Rectal smooth muscle tissue (tissue), 1 donor: ENCODE results near the gene IRS2.
A peak's percentile ranks its signal among the peaks of the same experiment; 100 is the strongest.

Experiments used
- H3K27ac ChIP-seq: one replicate; pipeline ENCODE4 v1.7.0; 2013; ENCODE audit warnings: low read depth, low read length, inconsistent platforms
- H3K27me3 ChIP-seq: one replicate; pipeline ENCODE4 v1.7.0; 2013; ENCODE audit warnings: low read length; ENCODE audit not compliant: control insufficient read depth, insufficient read depth
- H3K36me3 ChIP-seq: one replicate; pipeline ENCODE4 v1.7.0; 2013; ENCODE audit warnings: low read length; ENCODE audit not compliant: control insufficient read depth, insufficient read depth
- H3K4me1 ChIP-seq: one replicate; pipeline ENCODE4 v1.7.0; 2013; ENCODE audit warnings: low read length; ENCODE audit not compliant: control insufficient read depth, insufficient read depth
- H3K4me3 ChIP-seq: one replicate; pipeline ENCODE4 v1.7.0; 2013; ENCODE audit warnings: low read length
- H3K9ac ChIP-seq: one replicate; pipeline ENCODE4 v1.7.0; 2013; ENCODE audit warnings: low read length

IRS2 gene

DNA sequence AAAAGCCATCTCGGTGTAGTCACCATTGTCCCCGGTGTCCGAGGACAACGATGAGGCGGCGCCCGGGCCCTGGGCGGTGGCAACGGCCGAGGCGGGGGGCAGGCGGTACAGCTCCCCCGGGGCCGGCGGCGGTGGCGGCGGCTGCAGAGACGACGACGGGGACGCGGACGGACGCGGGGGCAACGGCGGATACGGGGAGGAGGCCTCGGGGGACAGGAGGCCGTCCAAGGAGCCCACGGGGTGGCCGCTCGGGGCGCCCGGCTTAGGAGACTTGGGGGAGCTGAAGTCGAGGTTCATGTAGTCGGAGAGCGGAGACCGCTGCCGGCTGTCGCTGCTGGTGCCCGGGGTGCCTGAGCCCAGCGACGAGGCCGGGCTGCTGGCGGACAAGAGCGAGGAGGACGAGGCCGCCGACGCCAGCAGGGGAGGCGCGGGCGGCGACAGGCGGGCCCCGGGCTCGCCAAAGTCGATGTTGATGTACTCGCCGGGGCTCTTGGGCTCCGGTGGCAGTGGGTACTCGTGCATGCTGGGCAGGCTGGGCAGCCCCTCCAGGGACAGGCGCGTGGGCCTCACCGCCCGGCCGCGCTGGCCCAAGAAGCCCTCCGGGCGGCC is 3.5 kb downstream of the IRS2 start:
- Histone ChIP-seq H3K4me3 (no peak overlapping the region), H3K27me3 (no peaks in the 10 kb centered on the region), H3K36me3 (peaks cover 3% of the 10 kb centered on the region), H3K27ac (no peak overlapping the region), H3K4me1 (peaks cover 11% of the 10 kb centered on the region), H3K9ac (no peak overlapping the region)

DNA sequence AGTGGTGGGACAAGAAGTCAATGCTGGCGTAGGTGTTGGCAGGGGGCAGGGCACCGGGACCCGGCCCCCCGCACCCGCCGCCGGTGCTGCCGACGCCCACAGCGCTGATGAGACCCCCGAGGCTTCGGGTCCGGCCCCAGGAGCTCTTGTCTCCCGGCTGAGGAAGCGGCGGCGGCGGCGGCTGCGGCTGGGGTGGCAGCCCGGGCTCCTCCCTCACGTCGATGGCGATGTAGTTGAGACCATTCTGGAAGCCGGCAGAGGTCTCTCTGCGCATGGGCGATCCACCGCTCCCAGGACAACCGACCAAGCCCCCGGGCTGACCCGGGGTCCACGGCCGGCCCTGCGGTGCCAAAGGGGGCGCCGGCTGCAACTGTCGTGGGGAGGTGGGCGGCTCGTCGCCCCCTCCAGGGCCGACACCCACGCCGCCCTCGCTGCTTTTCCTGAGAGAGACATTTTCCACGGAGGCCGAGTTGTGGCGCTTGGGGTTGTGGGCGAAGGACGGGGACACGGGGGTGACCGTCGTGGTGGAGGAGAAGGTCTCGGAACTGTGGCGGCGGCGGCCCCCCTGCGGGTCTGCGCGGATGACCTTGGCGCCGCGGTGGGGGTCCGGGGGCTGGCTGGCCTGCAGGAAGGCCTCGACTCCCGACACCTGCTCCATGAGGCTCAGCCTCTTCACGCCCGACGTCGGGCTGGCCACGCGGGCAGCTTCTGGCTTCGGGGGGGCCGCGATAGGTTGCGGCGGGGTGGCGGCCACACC is 4.1 kb downstream of the IRS2 start:
- Histone ChIP-seq H3K27me3 (no peaks in the 10 kb centered on the region), H3K27ac (no peak overlapping the region), H3K4me3 (peak overlapping the region; percentile 54), H3K9ac (no peak overlapping the region), H3K36me3 (peaks cover 3% of the 10 kb centered on the region), H3K4me1 (peaks cover 16% of the 10 kb centered on the region)

DNA sequence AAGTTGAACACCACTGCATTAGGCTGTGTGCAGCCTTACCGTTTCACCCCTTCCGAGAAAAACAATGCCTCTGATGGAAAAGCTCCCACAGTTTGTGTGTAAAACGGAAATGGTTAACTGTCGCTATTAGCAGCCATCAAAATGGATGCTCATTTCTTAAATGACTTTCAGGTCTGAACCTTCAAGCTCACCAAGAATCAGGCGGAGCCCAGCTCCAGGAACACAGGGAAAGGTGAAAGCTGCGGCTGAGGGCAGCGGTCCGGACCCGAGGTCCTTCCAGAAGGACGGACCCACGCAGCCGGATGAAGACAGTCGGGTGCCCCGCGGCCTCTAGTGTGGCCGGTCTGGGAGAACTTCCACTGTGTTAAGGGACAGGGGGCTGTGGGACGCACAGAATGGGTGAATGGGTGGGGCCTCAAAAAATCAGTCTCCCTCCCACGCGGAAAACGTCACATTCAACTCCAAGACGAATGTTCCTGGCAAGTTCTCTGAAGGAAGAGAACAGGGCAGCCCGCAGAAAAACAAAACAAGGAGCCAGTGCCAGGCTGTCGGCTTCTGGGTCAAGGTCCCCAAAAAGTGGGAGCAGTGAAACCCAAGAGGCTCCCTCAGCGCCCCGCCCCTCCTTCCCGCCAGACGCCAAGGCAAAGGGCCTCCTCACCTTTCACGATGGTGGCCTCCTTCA is 4.9 kb downstream of the IRS2 start:
- Histone ChIP-seq H3K27ac (no peak overlapping the region), H3K9ac (no peak overlapping the region), H3K27me3 (no peaks in the 10 kb centered on the region), H3K4me1 (peaks cover 19% of the 10 kb centered on the region), H3K4me3 (peak overlapping the region; percentile 54), H3K36me3 (peaks cover 3% of the 10 kb centered on the region)

DNA sequence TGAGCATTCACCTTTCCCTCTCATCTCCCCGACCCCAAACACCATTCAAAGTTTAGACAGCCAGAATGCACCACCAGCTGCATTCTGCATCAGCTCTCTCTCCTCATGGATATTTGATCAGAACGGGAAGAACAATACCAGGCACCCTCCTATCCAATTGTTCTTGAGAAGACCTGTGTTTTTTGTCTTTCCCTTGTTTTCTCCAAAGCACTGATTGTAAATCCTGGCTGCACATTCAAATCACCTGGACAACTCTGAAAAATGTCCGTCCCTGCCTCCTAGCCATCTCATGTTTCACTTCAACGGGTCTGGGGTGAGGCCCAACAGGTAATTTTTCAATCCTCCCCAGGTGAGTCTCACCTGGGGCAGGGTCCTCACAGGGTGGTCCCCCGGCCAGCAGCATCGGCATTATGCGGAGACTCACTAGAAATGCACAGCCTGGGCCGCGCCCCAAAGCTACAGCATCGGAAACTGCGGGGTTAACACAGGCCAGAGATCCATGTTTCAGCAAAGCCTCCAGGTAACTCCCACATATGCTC is 5.5 kb downstream of the IRS2 start:
- no peak overlapping the region for H3K27ac ChIP-seq
- H3K9ac ChIP-seq, result no peak overlapping the region
- H3K36me3 ChIP-seq, result peaks cover 3% of the 10 kb centered on the region
- H3K27me3 ChIP-seq, result no peaks in the 10 kb centered on the region
- H3K4me1 ChIP-seq, result peaks cover 22% of the 10 kb centered on the region
- peak overlapping the region; percentile 54 for H3K4me3 ChIP-seq

DNA sequence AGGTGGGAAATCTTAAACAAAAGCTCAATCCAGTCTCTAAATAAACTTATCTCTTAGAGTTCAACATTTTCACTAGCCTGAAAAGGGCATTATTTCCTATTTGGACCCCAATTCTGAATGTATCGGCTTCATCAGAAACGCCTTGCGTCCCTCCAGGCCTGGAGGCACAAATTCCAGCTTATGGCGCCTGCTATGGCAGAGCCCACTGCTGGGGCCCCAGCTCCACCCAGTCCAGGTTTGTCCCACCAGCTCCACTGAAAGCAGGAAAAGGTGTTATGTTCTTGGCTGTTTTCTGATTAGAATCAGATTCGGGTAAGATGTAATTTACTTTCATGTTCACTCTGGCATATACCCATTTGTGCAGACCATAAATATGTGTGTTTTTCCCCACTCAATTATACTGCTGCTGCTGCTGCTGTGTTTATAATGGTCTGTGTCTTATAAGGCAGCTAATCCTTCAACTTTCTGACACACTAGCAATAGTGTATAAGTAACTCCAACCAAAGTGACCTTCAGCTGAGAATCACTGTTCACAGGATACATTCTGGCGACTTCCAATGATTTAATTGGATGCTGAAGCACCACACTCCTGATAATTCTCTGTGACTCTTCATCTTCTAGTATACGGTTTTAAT is 6.4 kb downstream of the IRS2 start:
- no peak overlapping the region for H3K9ac ChIP-seq
- H3K27ac ChIP-seq, result no peak overlapping the region
- H3K4me1 ChIP-seq, result peaks cover 22% of the 10 kb centered on the region
- no peaks in the 10 kb centered on the region for H3K27me3 ChIP-seq
- peaks cover 3% of the 10 kb centered on the region for H3K36me3 ChIP-seq
- H3K4me3 ChIP-seq, result peak overlapping the region; percentile 49

DNA sequence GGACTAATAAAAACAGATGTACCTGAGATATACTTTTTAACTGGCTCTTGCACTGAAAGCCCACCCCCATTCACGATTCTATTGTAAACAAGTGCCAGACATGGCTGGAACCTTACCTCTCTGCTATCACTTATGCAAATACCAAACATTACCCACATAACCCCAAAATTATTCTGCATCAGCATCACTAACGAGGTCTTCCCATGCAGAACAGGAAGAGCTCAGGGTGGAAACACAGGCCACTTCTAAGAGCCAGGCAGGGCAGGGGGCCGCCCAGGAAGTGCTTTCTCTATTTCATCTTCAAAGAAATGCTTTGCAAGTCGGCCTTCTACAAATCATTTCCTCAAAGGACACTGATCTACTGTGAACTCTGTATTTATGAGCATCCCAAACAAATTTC is 7.3 kb downstream of the IRS2 start:
- Histone ChIP-seq H3K27ac (no peak overlapping the region), H3K27me3 (no peaks in the 10 kb centered on the region), H3K4me3 (peak overlapping the region; percentile 14), H3K9ac (no peak overlapping the region), H3K4me1 (peaks cover 22% of the 10 kb centered on the region), H3K36me3 (peaks cover 3% of the 10 kb centered on the region)

DNA sequence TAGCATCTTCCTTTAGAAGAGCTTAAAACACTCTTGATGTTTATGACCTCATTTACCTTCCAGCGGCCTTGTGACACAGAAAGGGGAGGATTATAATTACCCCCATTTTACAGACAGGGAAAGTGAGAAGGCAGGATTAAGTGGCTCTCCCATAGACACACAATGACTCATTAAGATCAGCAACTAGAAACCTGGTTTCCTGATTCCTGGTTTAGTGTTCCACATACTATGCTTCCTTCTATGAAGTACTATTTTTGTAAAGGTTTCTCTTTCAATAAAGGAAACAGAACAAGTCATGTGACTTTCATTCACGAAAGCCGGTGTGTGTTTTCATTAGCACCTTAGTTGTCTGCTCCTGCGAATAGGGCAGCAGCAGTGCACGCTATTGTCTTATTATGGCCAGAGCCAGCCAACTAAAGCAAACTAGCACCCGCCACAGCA is 8.3 kb downstream of the IRS2 start:
- peaks cover 22% of the 10 kb centered on the region for H3K4me1 ChIP-seq
- H3K9ac ChIP-seq, result no peak overlapping the region
- H3K27me3 ChIP-seq, result no peaks in the 10 kb centered on the region
- H3K4me3 ChIP-seq, result no peak overlapping the region
- no peaks in the 10 kb centered on the region for H3K36me3 ChIP-seq
- no peak overlapping the region for H3K27ac ChIP-seq

DNA sequence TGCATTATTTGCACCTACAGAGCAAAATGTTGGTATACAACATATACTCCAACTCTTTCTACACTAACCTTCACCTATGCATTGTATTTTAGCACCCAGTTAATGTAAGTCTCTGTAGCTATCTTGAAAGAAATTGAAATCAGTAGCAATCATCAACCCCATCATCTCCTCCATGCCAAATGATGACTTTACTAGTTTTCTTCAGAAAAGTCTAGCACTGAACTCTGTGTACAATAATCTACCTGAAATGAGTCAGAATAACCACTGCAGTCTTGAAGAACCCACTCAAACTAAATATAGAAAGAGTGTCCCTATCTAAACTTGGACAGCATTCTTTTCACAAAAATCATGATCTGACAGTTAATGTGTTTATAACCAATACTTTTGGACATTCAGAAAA is 9.8 kb downstream of the IRS2 start:
- no peak overlapping the region for H3K9ac ChIP-seq
- H3K36me3 ChIP-seq, result no peaks in the 10 kb centered on the region
- H3K27ac ChIP-seq, result no peak overlapping the region
- H3K4me3 ChIP-seq, result no peak overlapping the region
- H3K27me3 ChIP-seq, result no peaks in the 10 kb centered on the region
- peaks cover 22% of the 10 kb centered on the region for H3K4me1 ChIP-seq

DNA sequence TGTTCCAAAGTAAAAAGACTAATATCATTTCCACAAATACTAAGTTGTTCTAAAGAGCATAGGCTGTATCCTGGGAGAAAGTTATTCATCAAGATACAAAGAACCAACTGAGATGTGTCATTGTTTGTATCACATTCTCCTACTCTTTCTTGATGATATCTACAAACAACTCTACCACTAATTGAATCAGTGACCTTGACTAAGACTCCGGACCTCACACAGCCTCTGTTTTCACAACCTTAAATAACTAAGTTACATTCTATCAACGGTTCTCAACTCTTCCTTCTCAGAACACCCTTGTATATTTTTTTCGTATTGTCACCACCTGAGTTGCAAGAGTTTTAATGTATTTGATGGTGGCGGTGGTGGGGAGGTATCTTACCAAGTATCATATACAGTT is 12.6 kb downstream of the IRS2 start:
- no peak overlapping the region for H3K27ac ChIP-seq
- H3K36me3 ChIP-seq, result peaks cover 6% of the 10 kb centered on the region
- H3K4me1 ChIP-seq, result peaks cover 14% of the 10 kb centered on the region
- H3K27me3 ChIP-seq, result no peaks in the 10 kb centered on the region
- no peak overlapping the region for H3K9ac ChIP-seq
- no peak overlapping the region for H3K4me3 ChIP-seq

DNA sequence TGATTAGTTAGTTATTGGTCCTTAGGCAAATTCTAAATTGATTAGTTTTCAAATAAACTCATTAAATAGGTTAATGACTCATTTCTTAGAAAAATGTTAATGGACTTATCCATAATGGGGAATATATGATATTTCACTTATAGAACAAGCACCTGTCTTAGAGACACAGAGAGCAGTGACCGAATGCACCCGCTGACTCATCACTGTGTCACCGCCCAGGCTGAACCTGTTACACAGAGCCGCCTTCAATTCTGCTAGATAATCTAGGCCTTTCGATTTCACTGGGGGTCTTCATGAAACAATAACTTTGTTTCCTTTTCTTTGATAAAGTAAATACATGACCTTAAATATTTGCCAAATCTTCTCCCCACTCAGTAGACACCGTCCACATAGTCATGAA is 13.1 kb downstream of the IRS2 start:
- Histone ChIP-seq H3K27ac (no peak overlapping the region), H3K4me1 (peaks cover 14% of the 10 kb centered on the region), H3K4me3 (no peak overlapping the region), H3K9ac (no peak overlapping the region), H3K36me3 (peaks cover 6% of the 10 kb centered on the region), H3K27me3 (no peaks in the 10 kb centered on the region)

DNA sequence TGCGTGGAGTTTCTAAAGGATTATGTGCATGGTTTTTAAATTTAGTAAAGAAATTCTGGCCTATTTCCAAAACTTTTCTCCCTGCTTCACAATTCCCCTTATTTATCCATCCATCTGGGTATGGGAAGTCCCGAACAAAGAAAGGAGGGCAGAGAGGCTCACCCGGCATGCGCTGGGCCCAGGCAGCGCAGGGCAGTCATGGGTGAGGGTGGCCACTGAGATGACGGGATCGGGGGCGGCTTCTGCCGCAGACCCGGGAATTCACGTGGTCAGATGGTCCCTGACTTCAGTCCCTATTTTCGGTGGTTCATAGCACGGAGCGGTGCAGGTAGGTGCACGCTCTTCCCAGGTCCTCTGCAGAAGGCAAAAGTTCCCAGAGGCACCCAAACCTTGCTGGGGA is 14.5 kb downstream of the IRS2 start:
- Histone ChIP-seq H3K9ac (no peak overlapping the region), H3K27ac (no peak overlapping the region), H3K36me3 (peaks cover 6% of the 10 kb centered on the region), H3K27me3 (no peaks in the 10 kb centered on the region), H3K4me3 (no peak overlapping the region), H3K4me1 (peaks cover 7% of the 10 kb centered on the region)

DNA sequence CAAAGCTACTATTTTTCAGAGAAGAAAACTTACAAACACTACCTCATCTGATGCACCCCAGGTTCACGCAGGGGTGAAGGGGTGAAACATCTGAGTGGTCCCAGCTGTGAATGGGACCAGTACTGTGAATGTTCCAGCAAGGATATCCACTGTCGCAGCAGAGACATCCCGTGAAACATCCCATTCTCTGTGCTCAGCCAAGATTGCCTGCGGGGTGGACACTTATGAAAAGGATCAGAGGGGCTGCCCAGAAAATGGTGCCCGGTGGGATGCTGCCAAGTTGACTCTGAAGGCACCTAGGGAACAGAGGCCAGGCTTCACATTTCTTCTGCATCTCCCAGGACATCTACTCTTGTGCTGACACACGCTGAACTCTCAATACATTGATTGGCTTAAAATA is 15.9 kb downstream of the IRS2 start:
- no peaks in the 10 kb centered on the region for H3K27me3 ChIP-seq
- H3K9ac ChIP-seq, result no peak overlapping the region
- peaks cover 6% of the 10 kb centered on the region for H3K36me3 ChIP-seq
- H3K4me3 ChIP-seq, result no peak overlapping the region
- H3K27ac ChIP-seq, result no peak overlapping the region
- H3K4me1 ChIP-seq, result peaks cover 3% of the 10 kb centered on the region
